Neural cell (in vitro differentiated cells): ENCODE measurements around the gene PRR5L. TPM values are rescaled to one million over a fixed set of nuclear protein-coding genes. Genes with fewer than 3 reads are reported as not detected.

Experiments used
- H2AFZ ChIP-seq: fragments of 200-600, 300-800 bp; sonication (generic), shearing (Covaris generic); 2 replicates; pipeline ENCODE4 v1.6.0; 2014; ENCODE audit warnings: low read depth, mild to moderate bottlenecking, antibody characterized with exemption, low read length, moderate library complexity
- H3F3A ChIP-seq: fragments of 200-600 bp; shearing (Covaris generic); 2 replicates; pipeline ENCODE4 v1.6.1; 2016; ENCODE audit warnings: mild to moderate bottlenecking, moderate library complexity, mixed read lengths, antibody characterized with exemption, low read length; ENCODE audit not compliant: insufficient read depth, poor library complexity, severe bottlenecking
- H3K27ac ChIP-seq: fragments of 200-600, 300-800 bp; sonication (generic), shearing (Covaris generic); 2 replicates; pipeline ENCODE4 v1.5.1; 2014; ENCODE audit warnings: mild to moderate bottlenecking, low read length, moderate library complexity
- H3K27me3 ChIP-seq: fragments of 300-800, 200-600 bp; sonication (generic), shearing (Covaris generic); 2 replicates; pipeline ENCODE4 v1.6.0; 2014; ENCODE audit warnings: mild to moderate bottlenecking, low read depth, low read length, moderate library complexity; ENCODE audit not compliant: insufficient read depth
- H3K36me3 ChIP-seq: fragments of 300-800, 200-600 bp; sonication (generic), shearing (Covaris generic); 2 replicates; pipeline ENCODE4 v1.5.1; 2014; ENCODE audit warnings: mild to moderate bottlenecking, antibody characterized with exemption, low read length, moderate library complexity; ENCODE audit not compliant: insufficient read depth
- H3K4me2 ChIP-seq: fragments of 300-800, 200-600 bp; sonication (generic), shearing (Covaris generic); 2 replicates; pipeline ENCODE4 v1.6.0; 2014; ENCODE audit warnings: mild to moderate bottlenecking, low read length
- H3K4me3 ChIP-seq: fragments of 300-800, 200-600 bp; sonication (generic), shearing (Covaris generic); 2 replicates; pipeline ENCODE4 v1.5.1; 2014; ENCODE audit warnings: mild to moderate bottlenecking, low read length, moderate library complexity
- H3K79me2 ChIP-seq: fragments of 200-600 bp; shearing (Covaris generic); replicated peaks from 2 replicates; pipeline ENCODE4 v1.6.0; 2014; ENCODE audit warnings: mild to moderate bottlenecking, low read length, moderate library complexity; ENCODE audit not compliant: insufficient read depth
- H3K9ac ChIP-seq: fragments of 300-800, 200-600 bp; sonication (generic), shearing (Covaris generic); 2 replicates; pipeline ENCODE4 v1.6.1; 2016; ENCODE audit warnings: mild to moderate bottlenecking, low read length, mixed read lengths
- H3K9me2 ChIP-seq: fragments of 200-600 bp; shearing (Covaris generic); 2 replicates; pipeline ENCODE4 v1.6.1; 2016; ENCODE audit warnings: mild to moderate bottlenecking, low read length, mixed read lengths; ENCODE audit not compliant: insufficient read depth
- H3K9me3 ChIP-seq: fragments of 200-600, 300-800 bp; sonication (generic), shearing (Covaris generic); 2 replicates; pipeline ENCODE4 v1.6.1; 2016; ENCODE audit warnings: mild to moderate bottlenecking, mixed run types, low read length, moderate library complexity, mixed read lengths
- H4K20me1 ChIP-seq: fragments of 200-600 bp; shearing (Covaris generic); 2 replicates; pipeline ENCODE4 v1.6.1; 2016; ENCODE audit warnings: mild to moderate bottlenecking, mixed run types; ENCODE audit not compliant: insufficient read depth
- CTCF ChIP-seq: fragments of 450-650 bp; IDR thresholded peaks from 2 replicates; pipeline ENCODE4 v1.5.1; 2014; ENCODE audit warnings: antibody characterized with exemption, mild to moderate bottlenecking, moderate library complexity; ENCODE audit not compliant: poor library complexity, severe bottlenecking
- EP300 ChIP-seq: fragments of 450-650 bp; conservative IDR thresholded peaks from 2 replicates; pipeline ENCODE4 v1.6.1; 2014; ENCODE audit warnings: antibody characterized with exemption, mild to moderate bottlenecking, moderate library complexity; ENCODE audit not compliant: poor library complexity, severe bottlenecking
- EZH2 ChIP-seq: fragments of 200-600, 300-800 bp; shearing (Covaris generic), sonication (generic); IDR thresholded peaks from 2 replicates; pipeline ENCODE4 v1.6.1; 2014; ENCODE audit warnings: antibody characterized with exemption, low read length, borderline replicate concordance, mild to moderate bottlenecking; ENCODE audit not compliant: insufficient read depth, poor library complexity, severe bottlenecking
- MXI1 ChIP-seq: fragments of 450-650 bp; conservative IDR thresholded peaks from 2 replicates; pipeline ENCODE4 v1.6.1; 2014; ENCODE audit warnings: antibody characterized with exemption, mild to moderate bottlenecking; ENCODE audit not compliant: poor library complexity, severe bottlenecking
- POLR2AphosphoS5 ChIP-seq: IDR thresholded peaks from 2 replicates; pipeline ENCODE4 v1.6.1; 2012
- RAD21 ChIP-seq: fragments of 450-650 bp; conservative IDR thresholded peaks from 2 replicates; pipeline ENCODE4 v1.6.1; 2014; ENCODE audit warnings: antibody characterized with exemption, mild to moderate bottlenecking, moderate library complexity
- REST ChIP-seq: IDR thresholded peaks from 2 replicates; pipeline ENCODE4 v1.6.1; 2012; ENCODE audit warnings: borderline replicate concordance
- SMC3 ChIP-seq: fragments of 450-650 bp; conservative IDR thresholded peaks from 2 replicates; pipeline ENCODE4 v1.6.1; 2014; ENCODE audit warnings: antibody characterized with exemption, mild to moderate bottlenecking, moderate library complexity; ENCODE audit not compliant: poor library complexity
- TAF1 ChIP-seq: IDR thresholded peaks from 2 replicates; pipeline ENCODE4 v1.6.1; 2012; ENCODE audit warnings: low read depth
- polyA plus RNA-seq: library from polyadenylated mRNA; depleted of rRNA; stranded (reverse); fragments of >200 nt; gene quantifications from 2 replicates; pipeline ENCODE4 v1.2.3, GENCODE V29; 2014

Gene PRR5L
- polyA plus RNA-seq, 1 donor from 2014 or later, result 0.22 TPM

GRCh38 chr11:36392196-36392595 lies 96.1 kb downstream of the PRR5L start:
- Histone ChIP-seq H3F3A (no peaks in the 10 kb centered on the region), H3K79me2 (no peaks in the 10 kb centered on the region), H3K27me3 (no peaks in the 10 kb centered on the region), H3K4me3 (no peak overlapping the region), H3K9me3 (no peaks in the 10 kb centered on the region), H3K9ac (no peak overlapping the region), H3K9me2 (no peaks in the 10 kb centered on the region), H4K20me1 (no peaks in the 10 kb centered on the region), H2AFZ (no peak overlapping the region), H3K36me3 (no peaks in the 10 kb centered on the region), H3K4me2 (no peak overlapping the region), H3K27ac (no peak overlapping the region)
- TF ChIP-seq MXI1 (no peak), RAD21 (no peak), SMC3 (no peak), EZH2 (no peak), POLR2AphosphoS5 (no peak), TAF1 (no peak), CTCF (no peak), EP300 (no peak), REST (no peak)

GRCh38 chr11:36394056-36394455 lies 98.0 kb downstream of the PRR5L start:
- Histone ChIP-seq H3K27me3 (no peaks in the 10 kb centered on the region), H4K20me1 (no peaks in the 10 kb centered on the region), H3K9ac (no peak overlapping the region), H3F3A (no peaks in the 10 kb centered on the region), H2AFZ (no peak overlapping the region), H3K36me3 (no peaks in the 10 kb centered on the region), H3K4me2 (no peak overlapping the region), H3K9me2 (no peaks in the 10 kb centered on the region), H3K4me3 (no peak overlapping the region), H3K9me3 (no peaks in the 10 kb centered on the region), H3K27ac (no peak overlapping the region), H3K79me2 (no peaks in the 10 kb centered on the region)
- TF ChIP-seq SMC3 (no peak), CTCF (no peak)
